ENCODE data around the gene CSRP2. TPM values are rescaled to one million over a fixed set of nuclear protein-coding genes. Genes with fewer than 3 reads are reported as not detected.
A peak's percentile ranks its signal among the peaks of the same experiment; 100 is the strongest.

Gene CSRP2
- total and polyA plus RNA-seq, 2 experiments from 2014 or later = 257 to 558 TPM

- no peak overlapping the region for H3K4me3 ChIP-seq
- TF ChIP-seq CTCF (IDR thresholded peaks at IDR 0.05; ENCODE audit: low read depth, low read length) = no peak
Observed at GRCh38 chr12:76890151-76891143, 11.6 kb upstream of the CSRP2 start.

GRCh38 chr12:76888775-76889174 lies 10.0 kb upstream of the CSRP2 start:
- Histone ChIP-seq H3K36me3 (no peaks in the 10 kb centered on the region), H3K27ac (no peak overlapping the region), H3K27me3 (no peaks in the 10 kb centered on the region), H3K4me3 (no peak overlapping the region), H3K4me1 (ENCODE audit: low read depth) (no peaks in the 10 kb centered on the region), H3K9me3 (ENCODE audit: low read depth) (no peaks in the 10 kb centered on the region)
- TF ChIP-seq CTCF (IDR thresholded peaks at IDR 0.05; ENCODE audit: low read depth, low read length) = no peak
- no peak for DNase-seq (ENCODE audit: low read depth in 1 of 2, low spot score in 1 of 2)

More at GRCh38 chr12:76890151-76891143, 11.6 kb upstream of the CSRP2 start:
- no peaks in the 10 kb centered on the region for H3K27me3 ChIP-seq
- no peak overlapping the region for H3K27ac ChIP-seq
- H3K36me3 ChIP-seq = no peaks in the 10 kb centered on the region
- no peaks in the 10 kb centered on the region for H3K4me1 ChIP-seq (ENCODE audit: low read depth)
- no peak for DNase-seq (ENCODE audit: low read depth in 1 of 2, low spot score in 1 of 2)
- no peaks in the 10 kb centered on the region for H3K9me3 ChIP-seq (ENCODE audit: low read depth)

GRCh38 chr12:76883811-76884210 lies 5.0 kb upstream of the CSRP2 start:
- TF ChIP-seq CTCF (IDR thresholded peaks at IDR 0.05; ENCODE audit: low read depth, low read length) = no peak
- Histone ChIP-seq H3K4me1 (ENCODE audit: low read depth) (peaks cover 35% of the 10 kb centered on the region), H3K36me3 (no peaks in the 10 kb centered on the region), H3K27ac (no peak overlapping the region), H3K9me3 (ENCODE audit: low read depth) (no peaks in the 10 kb centered on the region), H3K4me3 (no peak overlapping the region), H3K27me3 (no peaks in the 10 kb centered on the region)
- peak in 1 of 2 donors; percentile 96 for DNase-seq (ENCODE audit: low read depth in 1 of 2, low spot score in 1 of 2)

- H3K27me3 ChIP-seq = no peaks in the 10 kb centered on the region
- no peaks in the 10 kb centered on the region for H3K36me3 ChIP-seq
- H3K9me3 ChIP-seq (ENCODE audit: low read depth) = no peaks in the 10 kb centered on the region
- peaks cover 35% of the 10 kb centered on the region for H3K4me1 ChIP-seq (ENCODE audit: low read depth)
- H3K27ac ChIP-seq = no peak overlapping the region
- peak in 1 of 2 donors; percentile 43 for DNase-seq (ENCODE audit: low read depth in 1 of 2, low spot score in 1 of 2)
- TF ChIP-seq CTCF (IDR thresholded peaks at IDR 0.05; ENCODE audit: low read depth, low read length) = no peak
- no peak overlapping the region for H3K4me3 ChIP-seq
Observed at GRCh38 chr12:76883151-76883550, 4.3 kb upstream of the CSRP2 start.

- no peak for TF ChIP-seq CTCF (IDR thresholded peaks at IDR 0.05; ENCODE audit: low read depth, low read length)
- Histone ChIP-seq H3K9me3 (ENCODE audit: low read depth) (no peaks in the 10 kb centered on the region), H3K27me3 (no peaks in the 10 kb centered on the region), H3K27ac (no peak overlapping the region), H3K4me3 (no peak overlapping the region), H3K4me1 (ENCODE audit: low read depth) (peaks cover 35% of the 10 kb centered on the region), H3K36me3 (no peaks in the 10 kb centered on the region)
- DNase-seq (ENCODE audit: low read depth in 1 of 2, low spot score in 1 of 2) = no peak
Observed at GRCh38 chr12:76882367-76882766, 3.5 kb upstream of the CSRP2 start.

All from cardiac muscle cell (in vitro differentiated cells and primary cell).